Osteocyte (in vitro differentiated cells): ENCODE results near the gene ATP1B1. TPM values are rescaled to one million over a fixed set of nuclear protein-coding genes. Genes with fewer than 3 reads are reported as not detected.

Experiments used
- DNase-seq: peaks from one replicate; pipeline ENCODE4 v3.0.0; 2021; ENCODE audit warnings: mixed read lengths; ENCODE audit not compliant: unreplicated experiment; ENCODE audit errors: extremely low spot score
- H3K27ac Mint-ChIP-seq: one replicate; pipeline ENCODE4 v1.8.0; 2021; ENCODE audit warnings: mild to moderate bottlenecking, mixed read lengths; ENCODE audit not compliant: unreplicated experiment
- H3K27me3 Mint-ChIP-seq: one replicate; pipeline ENCODE4 v1.8.0; 2021; ENCODE audit warnings: mixed read lengths; ENCODE audit not compliant: unreplicated experiment
- H3K36me3 Mint-ChIP-seq: one replicate; pipeline ENCODE4 v1.8.0; 2021; ENCODE audit warnings: mixed read lengths; ENCODE audit not compliant: unreplicated experiment
- H3K4me1 Mint-ChIP-seq: one replicate; pipeline ENCODE4 v1.8.0; 2021; ENCODE audit warnings: mixed read lengths; ENCODE audit not compliant: unreplicated experiment
- H3K4me3 Mint-ChIP-seq: one replicate; pipeline ENCODE4 v1.8.0; 2021; ENCODE audit warnings: mild to moderate bottlenecking, moderate library complexity, mixed read lengths; ENCODE audit not compliant: unreplicated experiment
- H3K9me3 Mint-ChIP-seq: one replicate; pipeline ENCODE4 v1.8.0; 2021; ENCODE audit warnings: mixed read lengths; ENCODE audit not compliant: unreplicated experiment
- CTCF ChIP-seq: fragments of 200-600 bp; sonication (generic); IDR thresholded peaks from 2 replicates; pipeline ENCODE4 v1.5.0; 2021; ENCODE audit warnings: antibody characterized with exemption, mild to moderate bottlenecking, moderate library complexity
- total RNA-seq: library from RNA; stranded (reverse); gene quantifications from 2 replicates; pipeline ENCODE4 v1.2.1, GENCODE V29; 2021

The ATP1B1 gene
- total RNA-seq, 1 donor from 2014 or later: 42.0 TPM

- no peaks in the 10 kb centered on the region for H3K36me3 Mint-ChIP-seq
- peaks cover 9% of the 10 kb centered on the region for H3K4me1 Mint-ChIP-seq
- no peak for TF ChIP-seq CTCF
- H3K27ac Mint-ChIP-seq: no peak overlapping the region
- H3K9me3 Mint-ChIP-seq: no peaks in the 10 kb centered on the region
- DNase-seq: no peak
- H3K27me3 Mint-ChIP-seq: no peaks in the 10 kb centered on the region
- H3K4me3 Mint-ChIP-seq: no peak overlapping the region
Measured at GRCh38 chr1:169151338-169151837, 44.9 kb downstream of the ATP1B1 start.

- H3K4me1 Mint-ChIP-seq: no peaks in the 10 kb centered on the region
- no peaks in the 10 kb centered on the region for H3K36me3 Mint-ChIP-seq
- no peaks in the 10 kb centered on the region for H3K9me3 Mint-ChIP-seq
- no peak for DNase-seq
- no peak overlapping the region for H3K4me3 Mint-ChIP-seq
- H3K27me3 Mint-ChIP-seq: no peaks in the 10 kb centered on the region
- no peak for TF ChIP-seq CTCF
- no peak overlapping the region for H3K27ac Mint-ChIP-seq
Measured at GRCh38 chr1:169155675-169156074, 49.2 kb downstream of the ATP1B1 start.

GRCh38 chr1:169156580-169156979 is 50.1 kb downstream of the ATP1B1 start:
- H3K4me3 Mint-ChIP-seq: no peak overlapping the region
- H3K27me3 Mint-ChIP-seq: no peaks in the 10 kb centered on the region
- H3K27ac Mint-ChIP-seq: no peak overlapping the region
- H3K4me1 Mint-ChIP-seq: no peaks in the 10 kb centered on the region
- no peak for DNase-seq
- H3K36me3 Mint-ChIP-seq: no peaks in the 10 kb centered on the region
- no peaks in the 10 kb centered on the region for H3K9me3 Mint-ChIP-seq
- no peak for TF ChIP-seq CTCF

DNA sequence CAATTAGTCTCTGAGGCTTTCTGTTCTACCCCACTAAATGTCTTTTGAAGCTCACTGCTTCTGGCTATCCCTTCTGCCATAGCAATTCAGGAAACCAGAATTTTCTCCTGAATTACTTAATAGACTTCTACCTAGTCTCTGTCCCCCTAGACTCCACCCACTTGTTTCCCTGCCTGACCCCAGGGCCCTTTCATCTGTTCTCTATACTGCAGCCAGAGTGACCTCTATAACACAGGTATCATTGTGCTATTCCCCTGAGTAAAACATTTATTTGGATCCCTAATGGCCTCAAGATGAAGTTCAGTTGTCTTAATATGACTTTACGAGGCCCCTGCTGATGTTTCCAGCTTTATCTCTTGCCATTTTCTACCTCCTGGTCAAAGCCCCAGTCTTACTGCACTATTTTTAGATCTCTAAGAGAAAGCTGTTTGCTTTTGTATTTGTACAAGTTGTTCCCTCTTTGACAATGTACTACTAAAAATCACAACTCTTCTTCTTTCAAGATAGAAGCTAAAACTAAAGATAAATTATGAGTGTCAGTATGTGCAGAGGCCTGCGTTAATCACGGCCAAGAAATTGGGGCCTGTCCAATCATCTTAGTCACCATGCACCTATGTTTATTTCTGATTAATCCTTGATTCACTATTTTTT is 54.5 kb downstream of the ATP1B1 start:
- H3K36me3 Mint-ChIP-seq: no peaks in the 10 kb centered on the region

More for the DNA sequence above, 54.5 kb downstream of the ATP1B1 start:
- no peak for TF ChIP-seq CTCF
- no peak overlapping the region for H3K4me3 Mint-ChIP-seq
- no peak overlapping the region for H3K27ac Mint-ChIP-seq
- no peak for DNase-seq
- H3K4me1 Mint-ChIP-seq: no peaks in the 10 kb centered on the region
- H3K9me3 Mint-ChIP-seq: no peaks in the 10 kb centered on the region
- no peaks in the 10 kb centered on the region for H3K27me3 Mint-ChIP-seq
